Activated T-helper 2 cell treated with anti-CD3 and anti-CD28 coated beads, Interferon-gamma antibody, Interleukin-2, Interleukin-4, amounts not matched to agents 10 μg/mL and 5 μg/mL and 100 μg/mL, durations not matched to agents 14 hours and 24 hours and 36 hours (primary cell): ENCODE results near the gene ACP1. TPM values are rescaled to one million over a fixed set of nuclear protein-coding genes. Genes with fewer than 3 reads are reported as not detected.

Source experiments
- DNase-seq: peaks from one replicate; pipeline ENCODE4 v3.0.0; 2021; ENCODE audit warnings: low spot score
- H3K27ac Mint-ChIP-seq: one replicate; pipeline ENCODE4 v1.8.0; 2021; ENCODE audit warnings: mixed read lengths
- H3K27me3 Mint-ChIP-seq: one replicate; pipeline ENCODE4 v1.8.0; 2021; ENCODE audit warnings: low read depth, mixed read lengths
- H3K36me3 Mint-ChIP-seq: one replicate; pipeline ENCODE4 v1.8.0; 2021; ENCODE audit warnings: low read depth, mixed read lengths
- H3K4me1 Mint-ChIP-seq: one replicate; pipeline ENCODE4 v1.8.0; 2021; ENCODE audit warnings: low read depth, mixed read lengths
- H3K4me3 Mint-ChIP-seq: one replicate; pipeline ENCODE4 v1.8.0; 2021; ENCODE audit warnings: low read depth, mild to moderate bottlenecking, moderate library complexity, mixed read lengths
- H3K9me3 Mint-ChIP-seq: one replicate; pipeline ENCODE4 v1.8.0; 2021; ENCODE audit warnings: mixed read lengths
- intact Hi-C: fragments of 100-400 bp; cut with micrococcal nuclease; formaldehyde crosslinking; loops from one replicate; pipeline ENCODE4 v1.15.1; 2023
- total RNA-seq: library from RNA; stranded (reverse); gene quantifications from 2 replicates; pipeline ENCODE4 v1.2.3, GENCODE V29; 2022

ACP1 gene
- total RNA-seq: 168 and 177 TPM in 2 replicates

DNA sequence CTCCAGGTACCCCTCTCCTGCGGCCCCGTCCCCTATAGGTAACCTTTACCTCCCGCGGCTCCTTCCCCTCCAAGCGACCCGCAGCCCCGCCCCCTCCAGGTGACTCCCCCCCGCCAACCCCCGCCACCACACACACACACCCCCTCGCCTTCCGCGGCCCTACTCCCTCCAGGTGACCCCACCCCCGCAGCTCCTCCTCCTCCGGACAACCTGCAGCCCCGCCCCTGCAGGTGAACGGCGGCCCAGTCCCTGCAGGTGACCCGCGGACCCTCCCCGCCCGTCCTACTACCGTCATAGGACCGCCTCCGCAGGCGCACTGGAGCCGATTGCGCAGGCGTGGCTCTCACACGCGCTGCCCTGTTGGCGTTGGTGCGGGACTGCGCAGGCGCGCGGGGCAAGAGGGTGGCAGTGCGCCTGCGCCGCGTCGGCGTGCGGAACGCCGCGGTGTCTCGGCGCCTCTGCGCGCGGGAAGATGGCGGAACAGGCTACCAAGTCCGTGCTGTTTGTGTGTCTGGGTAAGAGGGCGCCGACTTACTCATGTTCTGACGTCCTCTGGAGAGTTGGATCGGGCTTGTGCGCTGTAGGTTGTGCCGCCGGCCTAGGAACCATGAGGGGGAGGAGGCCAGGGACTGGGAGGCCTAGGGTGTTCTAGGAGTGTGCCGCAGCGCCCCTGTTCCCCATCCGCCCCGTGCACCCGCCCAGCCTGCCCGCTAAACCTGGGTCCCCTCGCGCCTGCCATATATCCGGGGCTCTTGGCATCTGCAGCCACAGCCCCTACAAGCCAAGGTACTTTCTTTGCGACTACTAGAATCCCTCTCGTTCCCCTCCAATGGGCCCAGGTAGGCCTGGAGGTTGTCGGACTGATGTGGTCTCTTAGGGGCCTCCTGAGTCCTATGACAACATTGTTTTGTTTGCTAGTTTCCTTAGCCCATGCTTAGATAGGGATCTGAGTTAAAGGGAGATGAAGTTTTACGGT, at the start of gene ACP1:
TSS of gene ACP1 (plus strand) at position 455 of the 976 bp plus-strand sequence. CDS start at position 473, 18 bp downstream.
- Mint-ChIP-seq H3K36me3 (peaks cover 51% of the 10 kb centered on the region), H3K4me3 (peak within 1 kb of the TSS; percentile 93), H3K27me3 (no peaks in the 10 kb centered on the region), H3K4me1 (peaks cover 47% of the 10 kb centered on the region), H3K27ac (peak within 1 kb of the TSS; percentile 93), H3K9me3 (peaks cover 5% of the 10 kb centered on the region)
- intact Hi-C loops: loop anchor here (1.0 to 5.0 kb wide), 4 partner anchors 35 to 412 kb away; partner anchors contain the start of gene TMEM18
- DNase-seq: peak; percentile 93

GRCh38 chr2:216068-216467, 48.7 kb upstream of the ACP1 start:
- peaks cover 10% of the 10 kb centered on the region for H3K36me3 Mint-ChIP-seq
- H3K27me3 Mint-ChIP-seq: peaks cover 5% of the 10 kb centered on the region
- H3K9me3 Mint-ChIP-seq: peaks cover 3% of the 10 kb centered on the region
- no peak overlapping the region for H3K4me3 Mint-ChIP-seq
- intact Hi-C loops: no loop called here
- no peak for DNase-seq
- no peak overlapping the region for H3K27ac Mint-ChIP-seq
- H3K4me1 Mint-ChIP-seq: peaks cover 2% of the 10 kb centered on the region

GRCh38 chr2:223451-223850, 41.3 kb upstream of the ACP1 start:
- H3K36me3 Mint-ChIP-seq: peaks cover 55% of the 10 kb centered on the region
- peaks cover 7% of the 10 kb centered on the region for H3K9me3 Mint-ChIP-seq
- no peak overlapping the region for H3K4me3 Mint-ChIP-seq
- intact Hi-C loops: no loop called here
- H3K4me1 Mint-ChIP-seq: peaks cover 26% of the 10 kb centered on the region
- DNase-seq: no peak
- H3K27me3 Mint-ChIP-seq: no peaks in the 10 kb centered on the region
- H3K27ac Mint-ChIP-seq: no peak overlapping the region

- DNase-seq: no peak
- Mint-ChIP-seq H3K36me3 (peaks cover 61% of the 10 kb centered on the region), H3K9me3 (peaks cover 7% of the 10 kb centered on the region)
Observed at GRCh38 chr2:223971-224760, 40.6 kb upstream of the ACP1 start.

GRCh38 chr2:228115-228514, 36.6 kb upstream of the ACP1 start:
- peaks cover 43% of the 10 kb centered on the region for H3K4me1 Mint-ChIP-seq
- peaks cover 7% of the 10 kb centered on the region for H3K9me3 Mint-ChIP-seq
- peak overlapping the region; percentile 96 for H3K27ac Mint-ChIP-seq
- no peaks in the 10 kb centered on the region for H3K27me3 Mint-ChIP-seq
- H3K36me3 Mint-ChIP-seq: peaks cover 61% of the 10 kb centered on the region
- DNase-seq: no peak
- peak overlapping the region; percentile 54 for H3K4me3 Mint-ChIP-seq
- intact Hi-C loops: no loop called here

More at GRCh38 chr2:223971-224760, 40.6 kb upstream of the ACP1 start:
- Mint-ChIP-seq H3K4me1 (peaks cover 33% of the 10 kb centered on the region), H3K4me3 (no peak overlapping the region), H3K27me3 (no peaks in the 10 kb centered on the region), H3K27ac (no peak overlapping the region)
- intact Hi-C loops: no loop called here

- peaks cover 57% of the 10 kb centered on the region for H3K36me3 Mint-ChIP-seq
- no peaks in the 10 kb centered on the region for H3K27me3 Mint-ChIP-seq
- H3K9me3 Mint-ChIP-seq: peaks cover 7% of the 10 kb centered on the region
- intact Hi-C loops: loop anchor here (1.0 kb wide), 3 partner anchors 18 to 52 kb away; partner anchors contain the start of genes ACP1 and SH3YL1
- H3K27ac Mint-ChIP-seq: peak overlapping the region; percentile 96
- H3K4me3 Mint-ChIP-seq: peak overlapping the region; percentile 9
- H3K4me1 Mint-ChIP-seq: peaks cover 39% of the 10 kb centered on the region
- no peak for DNase-seq
Observed at GRCh38 chr2:228518-229278, 36.0 kb upstream of the ACP1 start.

DNA sequence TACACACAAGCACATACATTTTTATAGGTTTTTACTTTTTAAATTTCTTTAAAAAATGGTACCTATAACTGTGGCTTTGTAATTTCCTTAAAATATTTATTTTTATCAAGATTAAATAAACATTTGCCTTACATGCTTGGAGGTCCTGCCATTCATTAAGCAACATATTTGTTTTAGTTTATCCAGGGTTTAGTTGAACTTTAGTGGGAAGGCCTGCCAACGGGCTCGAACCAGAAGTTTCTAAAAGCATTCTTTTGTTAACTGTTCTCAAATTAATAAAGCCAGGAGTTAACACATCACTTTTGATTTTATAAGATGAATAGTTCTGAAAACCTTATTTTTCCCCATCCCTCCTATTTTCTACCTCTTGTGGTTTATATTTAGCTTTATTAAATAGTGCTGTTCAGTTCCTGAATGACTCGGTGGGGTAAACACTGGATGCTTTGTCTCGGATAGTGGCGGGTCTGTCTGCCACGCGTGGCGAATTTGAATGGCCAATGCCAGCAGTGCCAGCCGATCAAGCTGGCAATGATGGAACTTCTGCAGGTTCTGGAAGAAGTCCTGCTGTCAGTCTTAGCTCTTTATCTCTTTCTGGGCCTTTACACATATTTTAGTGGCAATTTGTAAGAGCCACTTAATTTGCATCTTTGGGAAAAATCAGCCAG, 33.1 kb upstream of the ACP1 start:
- Mint-ChIP-seq H3K27me3 (no peaks in the 10 kb centered on the region), H3K27ac (peak overlapping the region; percentile 69), H3K4me1 (peaks cover 37% of the 10 kb centered on the region), H3K36me3 (peaks cover 50% of the 10 kb centered on the region), H3K9me3 (peaks cover 8% of the 10 kb centered on the region), H3K4me3 (no peak overlapping the region)
- no peak for DNase-seq
- intact Hi-C loops: no loop called here

GRCh38 chr2:233030-233429, 31.7 kb upstream of the ACP1 start:
- Mint-ChIP-seq H3K27me3 (no peaks in the 10 kb centered on the region), H3K27ac (peak overlapping the region; percentile 59), H3K4me3 (no peak overlapping the region), H3K9me3 (peaks cover 5% of the 10 kb centered on the region), H3K36me3 (peaks cover 41% of the 10 kb centered on the region), H3K4me1 (peaks cover 29% of the 10 kb centered on the region)
- DNase-seq: no peak
- intact Hi-C loops: no loop called here

DNA sequence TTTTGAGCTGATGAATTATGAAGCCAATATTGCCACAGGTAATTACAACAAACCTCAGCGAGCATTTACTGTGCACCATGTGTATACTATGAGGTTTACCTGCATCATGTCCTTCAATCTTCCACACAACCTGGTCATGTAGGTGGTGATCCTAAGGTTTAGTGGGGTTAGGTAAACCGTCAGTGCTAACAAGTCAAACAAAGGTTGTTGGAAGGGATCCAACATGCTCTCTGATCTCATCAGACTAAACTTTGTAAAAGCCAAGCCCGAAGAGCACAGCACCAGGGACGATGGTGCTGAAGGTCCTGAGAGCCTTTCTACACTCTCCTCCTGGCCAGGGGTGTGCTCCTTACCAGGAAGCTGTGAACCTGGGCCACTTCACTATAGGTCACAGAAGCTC, 30.3 kb upstream of the ACP1 start:
- Mint-ChIP-seq H3K4me1 (peaks cover 26% of the 10 kb centered on the region), H3K4me3 (no peak overlapping the region), H3K9me3 (peaks cover 5% of the 10 kb centered on the region), H3K36me3 (peaks cover 45% of the 10 kb centered on the region), H3K27me3 (no peaks in the 10 kb centered on the region), H3K27ac (peak overlapping the region; percentile 2)
- DNase-seq: no peak
- intact Hi-C loops: no loop called here

DNA sequence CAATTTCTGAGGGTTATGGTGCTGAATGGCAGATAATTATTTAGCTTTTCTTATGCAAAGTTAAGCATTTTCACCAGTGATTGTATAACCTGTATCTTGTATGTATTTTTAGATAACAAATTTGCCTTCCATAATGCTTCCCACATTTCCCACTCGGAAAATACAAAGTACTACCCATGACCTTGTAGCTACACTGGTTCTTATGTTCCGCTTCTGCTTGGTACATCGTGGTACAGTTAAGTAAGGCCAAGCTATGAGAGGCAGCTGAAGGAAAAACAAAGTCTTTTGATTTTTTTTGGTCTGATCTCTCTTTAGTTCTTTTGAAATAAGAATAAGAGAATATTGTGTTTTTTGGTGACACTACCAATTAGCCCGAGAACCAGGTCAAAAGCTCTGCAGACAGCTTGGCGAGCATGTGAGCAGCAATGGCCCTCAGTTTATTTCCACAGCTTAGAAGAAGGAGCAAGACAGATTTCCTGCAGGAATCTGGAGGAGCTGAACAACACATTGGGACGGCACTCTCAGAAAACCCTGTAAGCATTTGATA, 27.7 kb upstream of the ACP1 start:
- no peak overlapping the region for H3K27ac Mint-ChIP-seq
- peaks cover 25% of the 10 kb centered on the region for H3K9me3 Mint-ChIP-seq
- no peak overlapping the region for H3K4me3 Mint-ChIP-seq
- H3K27me3 Mint-ChIP-seq: no peaks in the 10 kb centered on the region
- no peak for DNase-seq
- peaks cover 13% of the 10 kb centered on the region for H3K4me1 Mint-ChIP-seq
- H3K36me3 Mint-ChIP-seq: peaks cover 61% of the 10 kb centered on the region
- intact Hi-C loops: no loop called here

DNA sequence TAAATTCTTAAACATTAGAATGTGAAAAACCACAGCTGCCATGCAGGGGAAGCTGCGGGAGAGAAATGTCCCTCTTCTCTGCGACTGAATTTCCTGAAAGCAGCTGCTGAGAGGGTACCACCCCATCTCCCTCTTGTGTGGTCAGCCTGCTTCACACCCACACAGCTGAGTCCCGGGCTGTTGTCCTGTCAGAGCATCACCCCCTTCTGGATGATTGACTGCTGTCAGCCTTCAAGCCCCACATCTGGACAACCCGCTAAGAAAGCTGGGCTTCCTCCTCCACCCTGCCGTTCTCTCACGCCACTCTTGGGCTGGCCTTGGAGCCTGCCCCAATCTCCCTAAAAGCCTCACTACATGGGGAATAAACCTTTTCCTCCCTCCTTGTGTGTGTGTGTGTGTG, 26.9 kb upstream of the ACP1 start:
- no peak for DNase-seq

More for the DNA sequence above, 26.9 kb upstream of the ACP1 start:
- no peak overlapping the region for H3K4me3 Mint-ChIP-seq
- intact Hi-C loops: no loop called here
- peaks cover 29% of the 10 kb centered on the region for H3K9me3 Mint-ChIP-seq
- H3K36me3 Mint-ChIP-seq: peaks cover 65% of the 10 kb centered on the region
- peak overlapping the region; percentile 13 for H3K27ac Mint-ChIP-seq
- no peaks in the 10 kb centered on the region for H3K27me3 Mint-ChIP-seq
- peaks cover 10% of the 10 kb centered on the region for H3K4me1 Mint-ChIP-seq
